ENCODE results near the gene AAMP. TPM values are rescaled to one million over a fixed set of nuclear protein-coding genes. Genes with fewer than 3 reads are reported as not detected.

AAMP gene
- total RNA-seq, 1 experiment from 2014 or later, result 126 TPM

DNA sequence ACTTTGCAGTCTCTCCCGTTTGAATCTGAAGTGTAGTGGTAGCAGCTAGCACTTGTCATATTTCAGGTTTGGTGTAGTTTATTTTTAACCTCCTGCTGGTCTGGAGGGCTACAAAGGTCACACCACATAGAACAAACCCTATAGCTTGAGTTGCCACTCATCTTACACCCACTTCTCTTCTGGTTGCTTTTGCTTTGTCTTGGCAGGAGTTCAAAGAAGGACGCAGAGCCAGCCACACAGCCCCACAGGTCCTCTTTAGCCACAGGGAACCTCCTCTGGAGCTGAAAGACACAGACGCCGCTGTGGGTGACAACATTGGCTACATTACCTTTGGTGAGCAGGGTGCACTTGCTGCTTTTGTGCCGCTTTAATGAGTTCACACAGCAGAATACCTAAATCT is 24.7 kb downstream of the AAMP start:
- TF ChIP-seq, protein P1, sequence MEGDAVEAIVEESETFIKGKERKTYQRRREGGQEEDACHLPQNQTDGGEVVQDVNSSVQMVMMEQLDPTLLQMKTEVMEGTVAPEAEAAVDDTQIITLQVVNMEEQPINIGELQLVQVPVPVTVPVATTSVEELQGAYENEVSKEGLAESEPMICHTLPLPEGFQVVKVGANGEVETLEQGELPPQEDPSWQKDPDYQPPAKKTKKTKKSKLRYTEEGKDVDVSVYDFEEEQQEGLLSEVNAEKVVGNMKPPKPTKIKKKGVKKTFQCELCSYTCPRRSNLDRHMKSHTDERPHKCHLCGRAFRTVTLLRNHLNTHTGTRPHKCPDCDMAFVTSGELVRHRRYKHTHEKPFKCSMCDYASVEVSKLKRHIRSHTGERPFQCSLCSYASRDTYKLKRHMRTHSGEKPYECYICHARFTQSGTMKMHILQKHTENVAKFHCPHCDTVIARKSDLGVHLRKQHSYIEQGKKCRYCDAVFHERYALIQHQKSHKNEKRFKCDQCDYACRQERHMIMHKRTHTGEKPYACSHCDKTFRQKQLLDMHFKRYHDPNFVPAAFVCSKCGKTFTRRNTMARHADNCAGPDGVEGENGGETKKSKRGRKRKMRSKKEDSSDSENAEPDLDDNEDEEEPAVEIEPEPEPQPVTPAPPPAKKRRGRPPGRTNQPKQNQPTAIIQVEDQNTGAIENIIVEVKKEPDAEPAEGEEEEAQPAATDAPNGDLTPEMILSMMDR (conservative IDR thresholded peaks at IDR 0.05), result no peak
- peaks cover 33% of the 10 kb centered on the region for H3K36me3 ChIP-seq (ENCODE audit: low read depth)
- H3K79me2 ChIP-seq (ENCODE audit: low read depth), result no peaks in the 10 kb centered on the region
- POLR2A ChIA-PET (ENCODE audit: unreplicated experiment), result no interaction called here
- H3K27me3 ChIP-seq (ENCODE audit: insufficient read depth, low read depth), result no peaks in the 10 kb centered on the region
- CTCF ChIA-PET, result no interaction called here
- no peak overlapping the region for H3K4me3 ChIP-seq
- H3K9me2 ChIP-seq (ENCODE audit: insufficient read depth), result no peaks in the 10 kb centered on the region
- H4K20me1 ChIP-seq (ENCODE audit: insufficient read depth), result no peaks in the 10 kb centered on the region
- H3K9me3 ChIP-seq (ENCODE audit: insufficient read depth, low read depth), result no peaks in the 10 kb centered on the region
- no peaks in the 10 kb centered on the region for H3K4me1 ChIP-seq (replicated peaks; ENCODE audit: insufficient read depth)
- no peak overlapping the region for H2AFZ ChIP-seq
- no peak overlapping the region for H3K27ac ChIP-seq
- no TSS peak for BruUV-seq (replicated peaks)
- H3F3A ChIP-seq (ENCODE audit: insufficient read depth, low read depth), result 0 out of 2 replicates have a peak, but pooled peaks cover 7% of the 10 kb centered on the region
- intact Hi-C loops (cut with micrococcal nuclease; ENCODE audit: unreplicated experiment), result no loop called here
- no peak for DNase-seq
- no peak overlapping the region for H3K4me2 ChIP-seq

DNA sequence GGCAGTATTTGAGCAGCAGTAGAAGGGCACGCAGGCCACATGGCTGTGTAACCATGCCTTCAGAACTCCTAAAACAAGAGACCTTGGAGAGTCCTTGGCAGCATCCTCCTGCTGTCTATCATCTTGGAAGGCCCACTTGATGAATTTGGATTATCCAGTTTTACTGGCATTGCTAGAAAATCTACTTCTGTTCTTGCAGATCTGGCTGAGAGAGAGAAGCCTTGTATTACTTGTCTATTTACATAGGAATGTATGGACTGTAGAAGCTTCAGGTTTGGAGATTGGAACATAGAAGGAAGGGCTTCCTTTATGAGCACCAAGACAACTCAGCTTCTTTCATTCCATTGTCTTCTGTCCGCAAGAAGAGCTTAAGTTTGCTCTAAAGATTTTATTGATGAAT is 25.3 kb downstream of the AAMP start:
- no TSS peak for BruUV-seq (replicated peaks)
- TF ChIP-seq EZH2 (IDR thresholded peaks at IDR 0.05; ENCODE audit: low read depth), result no peak
- TF ChIP-seq, protein P1 (conservative IDR thresholded peaks at IDR 0.05), result no peak
- intact Hi-C loops (cut with micrococcal nuclease; ENCODE audit: unreplicated experiment), result no loop called here
- ChIA-PET CTCF (no interaction called here), POLR2A (ENCODE audit: unreplicated experiment) (no interaction called here)
- H2AFZ ChIP-seq, result no peak overlapping the region
- H3K9me2 ChIP-seq (ENCODE audit: insufficient read depth), result no peaks in the 10 kb centered on the region
- H3K4me2 ChIP-seq, result no peak overlapping the region
- H4K20me1 ChIP-seq (ENCODE audit: insufficient read depth), result no peaks in the 10 kb centered on the region
- H3F3A ChIP-seq (ENCODE audit: insufficient read depth, low read depth), result 0 out of 2 replicates have a peak, but pooled peaks cover 7% of the 10 kb centered on the region
- no peaks in the 10 kb centered on the region for H3K4me1 ChIP-seq (replicated peaks; ENCODE audit: insufficient read depth)
- no peaks in the 10 kb centered on the region for H3K27me3 ChIP-seq (ENCODE audit: insufficient read depth, low read depth)
- H3K36me3 ChIP-seq (ENCODE audit: low read depth), result peaks cover 28% of the 10 kb centered on the region
- no peaks in the 10 kb centered on the region for H3K79me2 ChIP-seq (ENCODE audit: low read depth)
- DNase-seq, result no peak
- H3K27ac ChIP-seq, result no peak overlapping the region
- no peaks in the 10 kb centered on the region for H3K9me3 ChIP-seq (ENCODE audit: insufficient read depth, low read depth)
- no peak overlapping the region for H3K4me3 ChIP-seq

DNA sequence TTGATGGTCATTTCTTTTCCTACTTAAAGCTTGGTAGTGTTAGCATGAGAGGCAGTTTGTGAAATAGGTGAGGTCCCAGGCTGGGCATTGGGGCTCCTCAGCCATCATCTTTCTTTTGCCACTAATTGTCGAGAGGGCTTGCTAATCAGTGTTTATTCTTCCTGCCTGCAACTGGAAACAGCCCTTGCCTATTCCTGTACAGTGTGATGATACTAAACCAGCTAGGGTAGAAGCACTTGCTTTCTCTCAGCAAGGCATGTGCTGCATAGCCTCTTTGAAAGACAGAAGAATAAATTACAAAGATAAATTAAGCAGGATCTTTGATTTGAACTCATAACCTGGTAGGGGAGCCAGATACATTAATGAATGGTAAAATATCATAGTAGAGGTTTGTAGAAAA is 25.7 kb downstream of the AAMP start:
- no peaks in the 10 kb centered on the region for H3K4me1 ChIP-seq (replicated peaks; ENCODE audit: insufficient read depth)
- H3K9me2 ChIP-seq (ENCODE audit: insufficient read depth), result no peaks in the 10 kb centered on the region
- H3K4me3 ChIP-seq, result no peak overlapping the region
- H3F3A ChIP-seq (ENCODE audit: insufficient read depth, low read depth), result 0 out of 2 replicates have a peak, but pooled peaks cover 7% of the 10 kb centered on the region
- no peak for DNase-seq
- no TSS peak for BruUV-seq (replicated peaks)
- H3K27me3 ChIP-seq (ENCODE audit: insufficient read depth, low read depth), result no peaks in the 10 kb centered on the region
- H3K9me3 ChIP-seq (ENCODE audit: insufficient read depth, low read depth), result no peaks in the 10 kb centered on the region
- ChIA-PET CTCF (no interaction called here), POLR2A (ENCODE audit: unreplicated experiment) (no interaction called here)
- no peak overlapping the region for H3K27ac ChIP-seq
- no peak overlapping the region for H3K4me2 ChIP-seq
- TF ChIP-seq EZH2 (IDR thresholded peaks at IDR 0.05; ENCODE audit: low read depth), result no peak
- TF ChIP-seq, protein P1 (conservative IDR thresholded peaks at IDR 0.05), result no peak
- H4K20me1 ChIP-seq (ENCODE audit: insufficient read depth), result no peaks in the 10 kb centered on the region
- H2AFZ ChIP-seq, result no peak overlapping the region
- peaks cover 24% of the 10 kb centered on the region for H3K36me3 ChIP-seq (ENCODE audit: low read depth)
- H3K79me2 ChIP-seq (ENCODE audit: low read depth), result no peaks in the 10 kb centered on the region
- intact Hi-C loops (cut with micrococcal nuclease; ENCODE audit: unreplicated experiment), result no loop called here

Measured in PC-9 (cell line).